A549 (cell line): Measurements from ENCODE around the gene MRPS30.

ENCODE experiments used
- CTCF ChIP-seq: fragments of >200 bp; sonication (Bioruptor Twin); formaldehyde crosslinking; IDR thresholded peaks from 3 replicates; pipeline ENCODE4 v1.5.1; 2016
- KDM5A ChIP-seq: fragments of 200-600 bp; sonication (generic); IDR thresholded peaks from 2 replicates; pipeline ENCODE4 v1.6.1; 2016; ENCODE audit warnings: antibody characterized with exemption, mild to moderate bottlenecking
- NFE2L2 ChIP-seq: fragments of 150-350 bp; conservative IDR thresholded peaks from 2 replicates; pipeline ENCODE4 v1.6.1; 2014; ENCODE audit warnings: low read length
- ZC3H11A ChIP-seq: fragments of 450-650 bp; IDR thresholded peaks from 2 replicates; pipeline ENCODE4 v1.6.1; 2014; ENCODE audit warnings: antibody characterized with exemption, mild to moderate bottlenecking

- TF ChIP-seq CTCF: no peak
- TF ChIP-seq KDM5A: no peak
- TF ChIP-seq ZC3H11A: no peak
- no peak for TF ChIP-seq NFE2L2
Observed at GRCh38 chr5:44787731-44788130, 21.0 kb upstream of the MRPS30 start.
